SU-DHL-6 (cell line): ENCODE data around the gene ATP8A1.

Experiments used
- H2AFZ ChIP-seq: fragments of 200-600 bp; sonication (generic); 2 replicates; pipeline ENCODE4 v1.6.1; 2014; ENCODE audit warnings: low read depth, mild to moderate bottlenecking, moderate library complexity, mixed read lengths, antibody characterized with exemption, low read length; ENCODE audit not compliant: severe bottlenecking
- H3F3A ChIP-seq: fragments of 200-600 bp; shearing (Covaris generic); 2 replicates; pipeline ENCODE4 v1.6.0; 2016; ENCODE audit warnings: antibody characterized with exemption, mild to moderate bottlenecking; ENCODE audit not compliant: insufficient read depth
- H3K27ac ChIP-seq: fragments of 200-600 bp; sonication (generic); 2 replicates; pipeline ENCODE4 v1.5.1; 2016; ENCODE audit warnings: low read depth, mild to moderate bottlenecking, low read length, moderate library complexity, mixed read lengths
- H3K27me3 ChIP-seq: fragments of 200-600 bp; sonication (generic), shearing (Covaris generic); 2 replicates; pipeline ENCODE4 v1.6.0; 2014; ENCODE audit warnings: mild to moderate bottlenecking, low read length
- H3K36me3 ChIP-seq: fragments of 200-600 bp; sonication (generic); 2 replicates; pipeline ENCODE4 v1.6.1; 2014; ENCODE audit warnings: mild to moderate bottlenecking, low read length, mixed read lengths
- H3K4me2 ChIP-seq: fragments of 300-600, 200-600 bp; shearing (Covaris generic), sonication (generic); 2 replicates; pipeline ENCODE4 v1.6.0; 2014; ENCODE audit warnings: low read length, low read depth, mild to moderate bottlenecking; ENCODE audit not compliant: poor library complexity, severe bottlenecking
- H3K4me3 ChIP-seq: fragments of 200-600 bp; sonication (generic); 2 replicates; pipeline ENCODE4 v1.5.1; 2014; ENCODE audit warnings: antibody characterized with exemption, low read length, mild to moderate bottlenecking, mixed read lengths; ENCODE audit not compliant: insufficient read depth, poor library complexity, severe bottlenecking
- H3K79me2 ChIP-seq: fragments of 200-600 bp; sonication (generic); 2 replicates; pipeline ENCODE4 v1.6.1; 2014; ENCODE audit warnings: mild to moderate bottlenecking, low read length, moderate library complexity; ENCODE audit not compliant: insufficient read depth
- H3K9ac ChIP-seq: fragments of 200-600 bp; sonication (generic); 2 replicates; pipeline ENCODE4 v1.7.0; 2014; ENCODE audit warnings: mild to moderate bottlenecking, low read length
- H3K9me2 ChIP-seq: fragments of 200-600 bp; sonication (generic); replicated peaks from 2 replicates; pipeline ENCODE4 v1.6.1; 2014; ENCODE audit warnings: low read length; ENCODE audit not compliant: insufficient read depth
- H3K9me3 ChIP-seq: fragments of 200-600 bp; sonication (generic); 2 replicates; pipeline ENCODE4 v1.6.1; 2014; ENCODE audit warnings: low read length, mixed read lengths; ENCODE audit not compliant: insufficient read depth
- H4K20me1 ChIP-seq: fragments of 200-600 bp; sonication (generic); 2 replicates; pipeline ENCODE4 v1.6.1; 2014; ENCODE audit warnings: low read depth, mild to moderate bottlenecking, antibody characterized with exemption, low read length, moderate library complexity, mixed read lengths
- CTCF ChIP-seq: fragments of 200-600 bp; sonication (generic); IDR thresholded peaks from one replicate; pipeline ENCODE4 v1.5.1; 2017; ENCODE audit warnings: antibody characterized with exemption, mild to moderate bottlenecking, low read length, moderate library complexity; ENCODE audit not compliant: insufficient read depth, poor library complexity, severe bottlenecking
- EZH2phosphoT487 ChIP-seq: fragments of 200-600 bp; sonication (generic), shearing (Covaris generic); conservative IDR thresholded peaks from 2 replicates; pipeline ENCODE4 v1.6.1; 2018; ENCODE audit warnings: mild to moderate bottlenecking, antibody characterized with exemption, low read length, moderate library complexity, mixed read lengths

ATP8A1 gene

GRCh38 chr4:42362591-42362990 lies 294.3 kb downstream of the ATP8A1 start:
- H3K9me2 ChIP-seq: no peaks in the 10 kb centered on the region
- H3K27me3 ChIP-seq: no peaks in the 10 kb centered on the region
- H3K9me3 ChIP-seq: no peaks in the 10 kb centered on the region
- no peak overlapping the region for H3K9ac ChIP-seq
- H3F3A ChIP-seq: no peaks in the 10 kb centered on the region
- H3K79me2 ChIP-seq: no peaks in the 10 kb centered on the region
- no peaks in the 10 kb centered on the region for H3K36me3 ChIP-seq
- no peaks in the 10 kb centered on the region for H4K20me1 ChIP-seq
- no peak overlapping the region for H3K4me3 ChIP-seq
- no peak overlapping the region for H2AFZ ChIP-seq
- TF ChIP-seq EZH2phosphoT487 (no peak), CTCF (no peak)
- no peak overlapping the region for H3K27ac ChIP-seq
- no peak overlapping the region for H3K4me2 ChIP-seq

- H3F3A ChIP-seq: no peaks in the 10 kb centered on the region
- H3K27me3 ChIP-seq: no peaks in the 10 kb centered on the region
- H3K36me3 ChIP-seq: no peaks in the 10 kb centered on the region
- no peak overlapping the region for H3K4me2 ChIP-seq
- H3K9ac ChIP-seq: no peak overlapping the region
- H3K9me2 ChIP-seq: no peaks in the 10 kb centered on the region
- no peak overlapping the region for H3K27ac ChIP-seq
- no peak overlapping the region for H2AFZ ChIP-seq
- H3K79me2 ChIP-seq: no peaks in the 10 kb centered on the region
- no peaks in the 10 kb centered on the region for H4K20me1 ChIP-seq
- H3K9me3 ChIP-seq: no peaks in the 10 kb centered on the region
- no peak overlapping the region for H3K4me3 ChIP-seq
- no peak for TF ChIP-seq EZH2phosphoT487
- no peak for TF ChIP-seq CTCF
Observed at GRCh38 chr4:42361456-42361855, 295.4 kb downstream of the ATP8A1 start.

GRCh38 chr4:42360256-42360669 lies 296.6 kb downstream of the ATP8A1 start:
- TF ChIP-seq EZH2phosphoT487: no peak
- TF ChIP-seq CTCF: no peak
- no peaks in the 10 kb centered on the region for H3K27me3 ChIP-seq
- no peaks in the 10 kb centered on the region for H3K79me2 ChIP-seq
- H3K36me3 ChIP-seq: no peaks in the 10 kb centered on the region
- H3K9me3 ChIP-seq: no peaks in the 10 kb centered on the region
- H3F3A ChIP-seq: no peaks in the 10 kb centered on the region
- H3K9me2 ChIP-seq: no peaks in the 10 kb centered on the region
- H2AFZ ChIP-seq: no peak overlapping the region
- H3K4me2 ChIP-seq: no peak overlapping the region
- H3K9ac ChIP-seq: no peak overlapping the region
- no peak overlapping the region for H3K27ac ChIP-seq
- no peaks in the 10 kb centered on the region for H4K20me1 ChIP-seq
- no peak overlapping the region for H3K4me3 ChIP-seq
